GM23338 (cell line): ENCODE measurements around the gene IPP. TPM values are rescaled to one million over a fixed set of nuclear protein-coding genes. Genes with fewer than 3 reads are reported as not detected.

ENCODE experiments used
- ATAC-seq: fragments of 200-7000 bp; cut with Tn5 transposase; 3 replicates; pipeline ENCODE4 v1.9.1; 2020
- DNase-seq: peaks from one replicate; pipeline ENCODE4 v3.0.0-alpha.2; 2015; ENCODE audit warnings: low spot score
- H2AFZ ChIP-seq: fragments of 200-600 bp; sonication (generic); 2 replicates; pipeline ENCODE4 v1.8.0; 2016; ENCODE audit warnings: antibody characterized with exemption, mild to moderate bottlenecking, moderate library complexity
- H3F3A ChIP-seq: fragments of 200-600 bp; sonication (generic); replicated peaks from 2 replicates; pipeline ENCODE4 v1.8.0; 2017; ENCODE audit warnings: antibody characterized with exemption, mixed run types, low read depth
- H3K27ac ChIP-seq: fragments of 200-600 bp; sonication (generic); 2 replicates; pipeline ENCODE4 v1.6.1; 2016; ENCODE audit warnings: low read depth
- H3K27me3 ChIP-seq: fragments of 200-600 bp; sonication (generic); 2 replicates; pipeline ENCODE4 v1.8.0; 2016; ENCODE audit warnings: mild to moderate bottlenecking, mixed run types, moderate library complexity; ENCODE audit not compliant: insufficient read depth
- H3K36me3 ChIP-seq: fragments of 200-600 bp; sonication (generic); 2 replicates; pipeline ENCODE4 v1.8.0; 2016; ENCODE audit warnings: mild to moderate bottlenecking; ENCODE audit not compliant: insufficient read depth
- H3K4me1 ChIP-seq: fragments of 200-600 bp; sonication (generic); 2 replicates; pipeline ENCODE4 v1.8.0; 2016; ENCODE audit warnings: mild to moderate bottlenecking, moderate library complexity; ENCODE audit not compliant: insufficient read depth
- H3K4me2 ChIP-seq: fragments of 200-600 bp; sonication (generic); 2 replicates; pipeline ENCODE4 v1.7.1; 2017; ENCODE audit warnings: mixed run types
- H3K4me3 ChIP-seq: fragments of 200-600 bp; sonication (generic); 2 replicates; pipeline ENCODE4 v1.6.1; 2016; ENCODE audit warnings: mixed run types
- H3K79me2 ChIP-seq: fragments of 200-600 bp; sonication (generic); replicated peaks from 2 replicates; pipeline ENCODE4 v1.8.0; 2017; ENCODE audit warnings: mild to moderate bottlenecking; ENCODE audit not compliant: insufficient read depth
- H3K9me2 ChIP-seq: fragments of 200-600 bp; sonication (generic); 2 replicates; pipeline ENCODE4 v1.8.0; 2017; ENCODE audit not compliant: insufficient read depth
- H4K20me1 ChIP-seq: fragments of 200-600 bp; sonication (generic); replicated peaks from 2 replicates; pipeline ENCODE4 v1.8.0; 2017; ENCODE audit warnings: mild to moderate bottlenecking; ENCODE audit not compliant: insufficient read depth
- H3K27ac Mint-ChIP-seq: 2 replicates; pipeline ENCODE4 v1.8.0; 2020; ENCODE audit warnings: inconsistent platforms, mild to moderate bottlenecking, moderate library complexity, mixed read lengths
- H3K27me3 Mint-ChIP-seq: 3 replicates; pipeline ENCODE4 v1.8.0; 2022; ENCODE audit warnings: low read depth, mild to moderate bottlenecking, moderate library complexity, mixed read lengths, inconsistent platforms; ENCODE audit not compliant: insufficient read depth, poor library complexity
- H3K36me3 Mint-ChIP-seq: 3 replicates; pipeline ENCODE4 v1.8.0; 2021; ENCODE audit warnings: low read depth, mild to moderate bottlenecking, inconsistent platforms, moderate library complexity, mixed read lengths
- H3K4me1 Mint-ChIP-seq: 3 replicates; pipeline ENCODE4 v1.8.0; 2020; ENCODE audit warnings: mild to moderate bottlenecking, inconsistent platforms, mixed read lengths
- H3K4me3 Mint-ChIP-seq: 3 replicates; pipeline ENCODE4 v1.8.0; 2021; ENCODE audit warnings: moderate library complexity, mild to moderate bottlenecking, inconsistent platforms, mixed read lengths
- H3K9me3 Mint-ChIP-seq: 3 replicates; pipeline ENCODE4 v1.8.0; 2020; ENCODE audit warnings: moderate library complexity, mild to moderate bottlenecking, inconsistent platforms, mixed read lengths
- CREB1 ChIP-seq: fragments of 250-450 bp; sonication (Bioruptor Pico); IDR thresholded peaks from 2 replicates; pipeline ENCODE4 v1.5.0; 2020; ENCODE audit warnings: low read depth, mild to moderate bottlenecking, moderate library complexity
- NANOG ChIP-seq: IDR thresholded peaks from 2 replicates; pipeline ENCODE4 v1.6.1; 2016; ENCODE audit warnings: antibody characterized with exemption, borderline replicate concordance
- POLR2AphosphoS5 ChIP-seq: IDR thresholded peaks from 2 replicates; pipeline ENCODE4 v1.6.1; 2016; ENCODE audit warnings: antibody characterized with exemption, low read depth
- REST ChIP-seq: IDR thresholded peaks from one replicate; pipeline ENCODE4 v1.6.1; 2018; ENCODE audit warnings: antibody characterized with exemption; ENCODE audit not compliant: unreplicated experiment
- polyA plus RNA-seq: library from polyadenylated mRNA; unstranded; fragments of >200 nt; fragmentation: Nextera tagmentation; extraction: Ambion mirVana; gene quantifications from 2 replicates; pipeline ENCODE4 v1.2.1, GENCODE V29; 2016
- total RNA-seq: library from RNA; depleted of rRNA; stranded (reverse); fragments of >200 nt; shearing (Covaris generic); gene quantifications from 2 replicates; pipeline ENCODE4 v1.2.3, GENCODE V29; 2014
- TF ChIP-seq, protein P1 (sequence below): fragments of 250-450 bp; sonication (Bioruptor Pico); IDR thresholded peaks from 2 replicates; pipeline ENCODE4 v1.5.0; 2020; ENCODE audit warnings: mild to moderate bottlenecking, moderate library complexity

IPP gene
- total and polyA plus RNA-seq, 2 experiments from 2014 or later, result 1.8 to 2.8 TPM

DNA sequence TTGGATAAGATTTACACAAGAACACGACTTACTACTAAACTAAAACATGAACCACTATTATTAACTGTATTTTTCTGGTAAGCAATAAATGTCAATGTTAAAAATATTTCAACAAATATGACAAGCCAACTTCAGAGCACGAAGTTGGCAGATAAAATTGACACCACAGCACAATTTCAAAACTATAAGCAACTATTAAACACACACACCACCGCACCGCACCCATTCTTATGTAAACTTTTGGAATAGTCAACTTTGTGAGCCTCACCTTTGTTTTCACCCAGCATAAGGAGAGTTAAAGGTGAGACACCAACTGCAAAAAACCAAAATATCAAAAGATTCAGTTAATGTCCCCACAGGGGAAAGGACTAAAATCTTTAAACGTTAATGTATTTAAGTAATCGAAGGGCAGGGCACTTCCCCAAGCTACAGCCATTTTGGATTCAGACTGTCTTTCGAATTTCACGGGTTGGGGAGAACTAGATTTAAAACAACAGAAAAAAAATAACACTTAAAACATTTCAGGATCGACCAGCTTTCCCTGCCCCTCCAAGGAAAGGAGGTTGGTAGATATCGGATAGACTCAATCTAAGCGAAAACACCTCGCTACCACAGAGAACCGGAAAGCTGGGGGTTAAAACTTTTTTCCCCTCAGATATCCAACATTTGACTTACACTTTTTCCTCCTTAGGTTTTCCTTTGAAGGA lies 65.0 kb downstream of the IPP start (continued):
- TF ChIP-seq, protein P1, sequence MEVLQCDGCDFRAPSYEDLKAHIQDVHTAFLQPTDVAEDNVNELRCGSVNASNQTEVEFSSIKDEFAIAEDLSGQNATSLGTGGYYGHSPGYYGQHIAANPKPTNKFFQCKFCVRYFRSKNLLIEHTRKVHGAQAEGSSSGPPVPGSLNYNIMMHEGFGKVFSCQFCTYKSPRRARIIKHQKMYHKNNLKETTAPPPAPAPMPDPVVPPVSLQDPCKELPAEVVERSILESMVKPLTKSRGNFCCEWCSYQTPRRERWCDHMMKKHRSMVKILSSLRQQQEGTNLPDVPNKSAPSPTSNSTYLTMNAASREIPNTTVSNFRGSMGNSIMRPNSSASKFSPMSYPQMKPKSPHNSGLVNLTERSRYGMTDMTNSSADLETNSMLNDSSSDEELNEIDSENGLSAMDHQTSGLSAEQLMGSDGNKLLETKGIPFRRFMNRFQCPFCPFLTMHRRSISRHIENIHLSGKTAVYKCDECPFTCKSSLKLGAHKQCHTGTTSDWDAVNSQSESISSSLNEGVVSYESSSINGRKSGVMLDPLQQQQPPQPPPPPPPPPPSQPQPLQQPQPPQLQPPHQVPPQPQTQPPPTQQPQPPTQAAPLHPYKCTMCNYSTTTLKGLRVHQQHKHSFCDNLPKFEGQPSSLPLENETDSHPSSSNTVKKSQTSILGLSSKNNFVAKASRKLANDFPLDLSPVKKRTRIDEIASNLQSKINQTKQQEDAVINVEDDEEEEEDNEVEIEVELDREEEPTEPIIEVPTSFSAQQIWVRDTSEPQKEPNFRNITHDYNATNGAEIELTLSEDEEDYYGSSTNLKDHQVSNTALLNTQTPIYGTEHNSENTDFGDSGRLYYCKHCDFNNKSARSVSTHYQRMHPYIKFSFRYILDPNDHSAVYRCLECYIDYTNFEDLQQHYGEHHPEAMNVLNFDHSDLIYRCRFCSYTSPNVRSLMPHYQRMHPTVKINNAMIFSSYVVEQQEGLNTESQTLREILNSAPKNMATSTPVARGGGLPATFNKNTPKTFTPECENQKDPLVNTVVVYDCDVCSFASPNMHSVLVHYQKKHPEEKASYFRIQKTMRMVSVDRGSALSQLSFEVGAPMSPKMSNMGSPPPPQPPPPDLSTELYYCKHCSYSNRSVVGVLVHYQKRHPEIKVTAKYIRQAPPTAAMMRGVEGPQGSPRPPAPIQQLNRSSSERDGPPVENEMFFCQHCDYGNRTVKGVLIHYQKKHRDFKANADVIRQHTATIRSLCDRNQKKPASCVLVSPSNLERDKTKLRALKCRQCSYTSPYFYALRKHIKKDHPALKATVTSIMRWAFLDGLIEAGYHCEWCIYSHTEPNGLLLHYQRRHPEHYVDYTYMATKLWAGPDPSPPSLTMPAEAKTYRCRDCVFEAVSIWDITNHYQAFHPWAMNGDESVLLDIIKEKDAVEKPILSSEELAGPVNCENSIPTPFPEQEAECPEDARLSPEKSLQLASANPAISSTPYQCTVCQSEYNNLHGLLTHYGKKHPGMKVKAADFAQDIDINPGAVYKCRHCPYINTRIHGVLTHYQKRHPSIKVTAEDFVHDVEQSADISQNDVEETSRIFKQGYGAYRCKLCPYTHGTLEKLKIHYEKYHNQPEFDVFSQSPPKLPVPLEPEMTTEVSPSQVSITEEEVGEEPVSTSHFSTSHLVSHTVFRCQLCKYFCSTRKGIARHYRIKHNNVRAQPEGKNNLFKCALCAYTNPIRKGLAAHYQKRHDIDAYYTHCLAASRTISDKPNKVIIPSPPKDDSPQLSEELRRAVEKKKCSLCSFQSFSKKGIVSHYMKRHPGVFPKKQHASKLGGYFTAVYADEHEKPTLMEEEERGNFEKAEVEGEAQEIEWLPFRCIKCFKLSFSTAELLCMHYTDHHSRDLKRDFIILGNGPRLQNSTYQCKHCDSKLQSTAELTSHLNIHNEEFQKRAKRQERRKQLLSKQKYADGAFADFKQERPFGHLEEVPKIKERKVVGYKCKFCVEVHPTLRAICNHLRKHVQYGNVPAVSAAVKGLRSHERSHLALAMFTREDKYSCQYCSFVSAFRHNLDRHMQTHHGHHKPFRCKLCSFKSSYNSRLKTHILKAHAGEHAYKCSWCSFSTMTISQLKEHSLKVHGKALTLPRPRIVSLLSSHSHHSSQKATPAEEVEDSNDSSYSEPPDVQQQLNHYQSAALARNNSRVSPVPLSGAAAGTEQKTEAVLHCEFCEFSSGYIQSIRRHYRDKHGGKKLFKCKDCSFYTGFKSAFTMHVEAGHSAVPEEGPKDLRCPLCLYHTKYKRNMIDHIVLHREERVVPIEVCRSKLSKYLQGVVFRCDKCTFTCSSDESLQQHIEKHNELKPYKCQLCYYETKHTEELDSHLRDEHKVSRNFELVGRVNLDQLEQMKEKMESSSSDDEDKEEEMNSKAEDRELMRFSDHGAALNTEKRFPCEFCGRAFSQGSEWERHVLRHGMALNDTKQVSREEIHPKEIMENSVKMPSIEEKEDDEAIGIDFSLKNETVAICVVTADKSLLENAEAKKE (CRISPR knock-in tag), result no peak
- TF ChIP-seq REST, result no peak
- TF ChIP-seq CREB1, result no peak

- H3F3A ChIP-seq, result no peaks in the 10 kb centered on the region
- ATAC-seq (no peak), DNase-seq (no peak)
- H3K36me3 Mint-ChIP-seq, result peaks cover 5% of the 10 kb centered on the region
- peaks cover 82% of the 10 kb centered on the region for H3K79me2 ChIP-seq
- peaks cover 44% of the 10 kb centered on the region for H3K4me1 Mint-ChIP-seq
- H3K36me3 ChIP-seq, result no peaks in the 10 kb centered on the region
- no peaks in the 10 kb centered on the region; the same call in 2 of the 3 replicates for H3K9me3 Mint-ChIP-seq
- H3K4me3 ChIP-seq, result peak overlapping the region; percentile 81
- H4K20me1 ChIP-seq, result peaks cover 25% of the 10 kb centered on the region
- H3K4me1 ChIP-seq, result peaks cover 38% of the 10 kb centered on the region
- H3K27ac ChIP-seq, result no peak overlapping the region
- peak overlapping the region; percentile 77 for H3K4me2 ChIP-seq
- peak overlapping the region; percentile 98 for H3K4me3 Mint-ChIP-seq
- H3K27me3 ChIP-seq, result no peaks in the 10 kb centered on the region
- H3K27ac Mint-ChIP-seq, result no peak overlapping the region
- H3K9me2 ChIP-seq, result no peaks in the 10 kb centered on the region
- H3K27me3 Mint-ChIP-seq, result peaks cover 15% of the 10 kb centered on the region
- H2AFZ ChIP-seq, result no peak overlapping the region
- TF ChIP-seq CREB1, result no peak
- TF ChIP-seq POLR2AphosphoS5, result no peak
- TF ChIP-seq NANOG, result no peak
- no peak for TF ChIP-seq REST
These were observed 66.1 kb downstream of the IPP start for GRCh38 chr1:45684402-45684801.
